IMR-90 (cell line): ENCODE results near the gene NSUN6. TPM values are rescaled to one million over a fixed set of nuclear protein-coding genes. Genes with fewer than 3 reads are reported as not detected.

ENCODE experiments used
- ATAC-seq: fragments of 200-7000 bp; cut with Tn5 transposase; 2 replicates; pipeline ENCODE4 v1.9.1; 2020; ENCODE audit warnings: low read depth, mild to moderate bottlenecking, moderate library complexity
- BruUV-seq: library from RNA; stranded (reverse); fragments of 400-500 nt; replicated peaks from 2 replicates; lab custom pipeline; 2021; lab: Mats Ljungman, UMichigan
- CTCF ChIA-PET: fragments of 300-600 bp; formaldehyde crosslinking; extraction: SDS; loops from one replicate; lab custom pipeline; 2021; ENCODE audit warnings: antibody characterized with exemption; lab: Yijun Ruan, JAX
- POLR2A ChIA-PET: fragments of 300-600 bp; sonication (Branson Sonifier 250); formaldehyde crosslinking; loops from one replicate; lab custom pipeline; 2022; ENCODE audit warnings: antibody characterized with exemption; ENCODE audit not compliant: unreplicated experiment; lab: Charles Lee
- DNase-seq: peaks from one replicate; pipeline ENCODE4 v3.0.0; 2013
- H2AFZ ChIP-seq: replicated peaks from 2 replicates; pipeline ENCODE3; 2013; ENCODE audit warnings: low read length, mild to moderate bottlenecking; ENCODE audit not compliant: poor library complexity
- H2AK5ac ChIP-seq: 2 replicates; pipeline ENCODE4 v1.6.1; 2013; ENCODE audit warnings: low read depth, low read length, inconsistent platforms
- H2AK9ac ChIP-seq: replicated peaks from 2 replicates; pipeline ENCODE3; 2013; ENCODE audit warnings: mild to moderate bottlenecking, low read depth, low read length, moderate library complexity; ENCODE audit not compliant: poor library complexity
- H2BK120ac ChIP-seq: 2 replicates; pipeline ENCODE4 v1.6.1; 2013; ENCODE audit warnings: low read depth, low read length, inconsistent platforms
- H2BK15ac ChIP-seq: 3 replicates; pipeline ENCODE4 v1.6.1; 2013; ENCODE audit warnings: low read depth, low read length, inconsistent platforms
- H2BK20ac ChIP-seq: 2 replicates; pipeline ENCODE4 v1.6.1; 2013; ENCODE audit warnings: low read depth, mild to moderate bottlenecking, inconsistent platforms, low read length, moderate library complexity
- H2BK5ac ChIP-seq: 2 replicates; pipeline ENCODE4 v1.6.1; 2013; ENCODE audit warnings: mild to moderate bottlenecking, low read depth, low read length, inconsistent platforms; ENCODE audit not compliant: poor library complexity, severe bottlenecking
- H3K14ac ChIP-seq: replicated peaks from 2 replicates; pipeline ENCODE4 v1.6.1; 2013; ENCODE audit warnings: low read depth, low read length, inconsistent platforms
- H3K18ac ChIP-seq: 2 replicates; pipeline ENCODE4 v1.6.1; 2013; ENCODE audit warnings: low read depth, low read length, control low read depth
- H3K23ac ChIP-seq: 2 replicates; pipeline ENCODE4 v1.6.1; 2013; ENCODE audit warnings: low read depth, low read length, inconsistent platforms
- H3K27ac ChIP-seq: 2 replicates; pipeline ENCODE4 v1.5.1; 2013; ENCODE audit warnings: mild to moderate bottlenecking, control low read depth, low read length; ENCODE audit not compliant: insufficient read depth
- H3K27me3 ChIP-seq: 2 replicates; pipeline ENCODE4 v1.6.1; 2013; ENCODE audit warnings: low read length; ENCODE audit not compliant: control insufficient read depth, insufficient read depth
- H3K36me3 ChIP-seq: 2 replicates; pipeline ENCODE4 v1.6.1; 2013; ENCODE audit warnings: low read length, mixed read lengths; ENCODE audit not compliant: control insufficient read depth, insufficient read depth
- H3K4ac ChIP-seq: 2 replicates; pipeline ENCODE4 v1.6.1; 2013; ENCODE audit warnings: low read depth, low read length, inconsistent platforms
- H3K4me1 ChIP-seq: 2 replicates; pipeline ENCODE4 v1.6.1; 2013; ENCODE audit warnings: low read length, mixed read lengths; ENCODE audit not compliant: control insufficient read depth, insufficient read depth
- H3K4me2 ChIP-seq: 2 replicates; pipeline ENCODE4 v1.6.1; 2013; ENCODE audit warnings: low read depth, mild to moderate bottlenecking, control low read depth, low read length, moderate library complexity
- H3K4me3 ChIP-seq: 2 replicates; pipeline ENCODE4 v1.5.1; 2013; ENCODE audit warnings: low read depth, mild to moderate bottlenecking, control low read depth, low read length, moderate library complexity; ENCODE audit not compliant: insufficient read depth
- H3K56ac ChIP-seq: 2 replicates; pipeline ENCODE4 v1.6.1; 2013; ENCODE audit warnings: low read length, inconsistent platforms; ENCODE audit not compliant: insufficient read depth; ENCODE audit errors: extremely low read depth
- H3K79me1 ChIP-seq, 2 experiments: 2 replicates each; pipeline ENCODE4 v1.6.1; 2013; ENCODE audit warnings: low read length in 2 of 2, inconsistent platforms in 1 of 2, low read depth in 1 of 2
- H3K9ac ChIP-seq: 2 replicates; pipeline ENCODE4 v1.6.1; 2013; ENCODE audit warnings: low read depth, low read length, control low read depth
- H3K9me1 ChIP-seq: 2 replicates; pipeline ENCODE4 v1.6.1; 2013; ENCODE audit warnings: low read length, inconsistent platforms; ENCODE audit not compliant: insufficient read depth
- H3K9me3 ChIP-seq: 2 replicates; pipeline ENCODE4 v1.6.1; 2013; ENCODE audit warnings: low read length; ENCODE audit not compliant: control insufficient read depth, insufficient read depth
- H4K20me1 ChIP-seq: 2 replicates; pipeline ENCODE4 v1.6.1; 2013; ENCODE audit warnings: low read length, inconsistent platforms; ENCODE audit not compliant: insufficient read depth
- H4K5ac ChIP-seq: 2 replicates; pipeline ENCODE4 v1.6.1; 2013; ENCODE audit warnings: mild to moderate bottlenecking, low read depth, low read length, control low read depth
- H4K8ac ChIP-seq, 2 experiments: 2 replicates each; pipeline ENCODE4 v1.6.1; 2013; ENCODE audit warnings: low read depth in 2 of 2, low read length in 2 of 2, control low read depth in 1 of 2, inconsistent platforms in 1 of 2
- H4K91ac ChIP-seq: 2 replicates; pipeline ENCODE4 v1.6.1; 2013; ENCODE audit warnings: low read depth, low read length, inconsistent platforms; ENCODE audit not compliant: insufficient read depth
- BHLHE40 ChIP-seq: fragments of 150-350 bp; IDR thresholded peaks from 2 replicates; pipeline ENCODE4 v1.6.1; 2016; ENCODE audit warnings: mild to moderate bottlenecking, low read depth, low read length
- CHD1 ChIP-seq: IDR thresholded peaks from 2 replicates; pipeline ENCODE4 v1.6.1; 2012; ENCODE audit warnings: low read depth, low read length, improper control_type of control experiment
- CTCF ChIP-seq: conservative IDR thresholded peaks from 2 replicates; pipeline ENCODE4 v1.5.1; 2012; ENCODE audit warnings: mild to moderate bottlenecking, low read depth, low read length, improper control_type of control experiment
- MAZ ChIP-seq: IDR thresholded peaks from 2 replicates; pipeline ENCODE4 v1.6.1; 2012; ENCODE audit warnings: low read depth, mild to moderate bottlenecking, low read length, improper control_type of control experiment, moderate library complexity, borderline replicate concordance
- MXI1 ChIP-seq: IDR thresholded peaks from 2 replicates; pipeline ENCODE4 v1.6.1; 2012; ENCODE audit warnings: low read depth, mild to moderate bottlenecking, low read length, moderate library complexity, borderline replicate concordance
- NFE2L2 ChIP-seq: fragments of 150-350 bp; IDR thresholded peaks from 2 replicates; pipeline ENCODE4 v1.6.1; 2016; ENCODE audit warnings: low read depth, mild to moderate bottlenecking, low read length
- RCOR1 ChIP-seq: IDR thresholded peaks from 2 replicates; pipeline ENCODE4 v1.6.1; 2012; ENCODE audit warnings: mild to moderate bottlenecking, low read length, improper control_type of control experiment; ENCODE audit not compliant: insufficient replicate concordance
- RFX5 ChIP-seq: IDR thresholded peaks from 2 replicates; pipeline ENCODE4 v1.8.0; 2012; ENCODE audit warnings: low read depth, mild to moderate bottlenecking, low read length, moderate library complexity
- WGBS, 2 experiments: methylation state at CpG; one replicate each; pipeline versions ENCODE4 v1.1.5 to v1.1.7; 2013; ENCODE audit warnings: missing lambda C conversion rate in 2 of 2; ENCODE audit not compliant: insufficient read length in 1 of 2; ENCODE audit errors: extremely low coverage in 2 of 2; 5-methylcytosine and 5-hydroxymethylcytosine counted together
- dilution Hi-C: fragments of 300-500 bp; cut with HindIII; formaldehyde crosslinking; loops from one replicate; pipeline ENCODE4 v1.14.3; 2018; ENCODE audit warnings: low sequenced_read_pairs; ENCODE audit not compliant: unreplicated experiment
- in situ Hi-C: fragments of 300-500 bp; cut with MboI; formaldehyde crosslinking; loops from 3 replicates; pipeline ENCODE4 v1.14.3; 2019; ENCODE audit warnings: low sequenced_read_pairs, inconsistent platforms, mixed read lengths
- intact Hi-C: fragments of 100-400 bp; cut with micrococcal nuclease; formaldehyde crosslinking; loops from 2 replicates; pipeline ENCODE4 v1.10.0; 2022
- polyA plus RNA-seq, 3 experiments: library from polyadenylated mRNA; depleted of rRNA; stranded (reverse); fragments of >200 nt; gene quantifications; 2 replicates each; pipeline ENCODE4 v1.2.3, GENCODE V29; 2012; ENCODE audit warnings: low replicate concordance in 1 of 3
- total RNA-seq: library from RNA; depleted of rRNA; stranded (reverse); fragments of >200 nt; gene quantifications from 2 replicates; pipeline ENCODE4 v1.2.3, GENCODE V29; 2012

NSUN6 gene
- total and polyA plus RNA-seq, 2 of the 4 experiments (the other 2 are of a cell fraction): 4.6 to 11.5 TPM

DNA sequence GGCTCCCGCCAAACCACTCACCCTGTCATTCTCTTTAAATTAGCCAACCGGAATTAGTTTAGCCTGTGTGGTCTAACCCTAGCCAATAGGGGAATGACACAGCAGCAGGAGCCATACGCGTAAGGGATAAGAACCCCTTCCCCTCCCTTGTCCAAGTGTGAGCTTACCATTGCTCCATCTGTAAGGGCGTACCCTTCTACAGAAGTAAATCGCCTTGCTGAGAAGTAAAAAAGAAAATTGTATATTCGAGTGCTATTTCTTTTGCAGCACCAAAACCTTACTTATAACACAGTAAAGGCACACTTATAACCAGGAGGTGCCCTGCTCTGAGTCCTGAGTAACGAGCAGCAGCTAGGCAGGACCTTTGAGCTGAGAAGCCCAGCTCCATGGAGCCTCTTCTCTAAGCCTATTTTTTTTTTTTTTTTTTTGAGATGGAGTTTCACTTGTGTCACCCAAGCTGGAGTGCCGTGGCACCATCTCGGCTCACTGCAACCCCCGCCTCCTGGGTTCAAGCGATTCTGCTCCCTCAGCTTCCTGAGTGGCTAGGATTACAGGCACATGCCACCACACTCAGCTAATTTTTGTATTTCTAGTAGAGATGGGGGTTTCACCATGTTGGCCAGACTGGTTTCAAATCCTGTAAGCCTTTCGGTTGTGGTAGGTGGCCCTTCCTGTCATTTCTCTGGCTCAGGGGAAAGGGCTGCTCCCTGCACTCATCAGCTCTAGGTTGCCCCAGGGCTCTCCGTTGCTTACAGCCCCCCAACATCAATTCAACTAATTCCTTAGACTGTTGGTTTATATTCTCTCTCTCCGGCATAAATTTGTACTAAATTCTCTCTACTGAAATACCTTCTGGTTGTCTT is 73.3 kb downstream of the NSUN6 start:
- 0 out of 4 replicates have a peak, but pooled peaks cover 0 to 4% of the 10 kb centered on the region in 2 experiments for H3K79me1 ChIP-seq
- H3K14ac ChIP-seq: no peak overlapping the region
- H4K8ac ChIP-seq: no peak overlapping the region
- no TSS peak for BruUV-seq
- in situ Hi-C loops: no loop called here
- H2BK120ac ChIP-seq: no peak overlapping the region
- no peak overlapping the region for H4K91ac ChIP-seq
- no peak overlapping the region for H3K23ac ChIP-seq
- 82% methylated on average over 2 of the region's 15 CpGs; no CpG with 5 or more reads in 1 of the 2 experiments for WGBS, 2 experiments
- no peak overlapping the region for H3K9ac ChIP-seq
- peaks cover 3% of the 10 kb centered on the region; the same call in 1 of the 2 replicates for H3K36me3 ChIP-seq
- H2BK5ac ChIP-seq: no peak overlapping the region
- no peaks in the 10 kb centered on the region for H4K20me1 ChIP-seq
- no peak overlapping the region for H2AFZ ChIP-seq
- dilution Hi-C loops: no loop called here
- H3K9me3 ChIP-seq: peaks cover 7% of the 10 kb centered on the region
- no peak overlapping the region for H2BK15ac ChIP-seq
- POLR2A ChIA-PET: no interaction called here
- no peaks in the 10 kb centered on the region; the same call in 1 of the 2 replicates for H3K4me1 ChIP-seq
- ATAC-seq (no peak), DNase-seq (no peak)
- no peak overlapping the region for H2BK20ac ChIP-seq
- no peak overlapping the region for H3K18ac ChIP-seq
- no peak overlapping the region for H2AK9ac ChIP-seq
- H3K9me1 ChIP-seq: peaks cover 7% of the 10 kb centered on the region; the same call in 1 of the 2 replicates
- CTCF ChIA-PET: no interaction called here
- no peaks in the 10 kb centered on the region for H3K27me3 ChIP-seq
- H3K56ac ChIP-seq: no peak overlapping the region
- no peak overlapping the region for H4K5ac ChIP-seq
- H3K27ac ChIP-seq: no peak overlapping the region
- no peak overlapping the region for H2AK5ac ChIP-seq
- intact Hi-C loops: no loop called here
- H3K4ac ChIP-seq: no peak overlapping the region
- H3K4me2 ChIP-seq: no peak overlapping the region
- TF ChIP-seq RFX5: no peak
- TF ChIP-seq MXI1: no peak
- TF ChIP-seq NFE2L2: no peak
- no peak for TF ChIP-seq RCOR1
- TF ChIP-seq CTCF: no peak
- TF ChIP-seq MAZ: no peak
- TF ChIP-seq CHD1: no peak
- TF ChIP-seq BHLHE40: no peak
- no peak overlapping the region for H3K4me3 ChIP-seq
